ENCODE measurements around the gene QRFP.

GRCh38 chr9:130945173-130945572 is 48.6 kb upstream of the QRFP start:
- TF ChIP-seq CTCF (IDR thresholded peaks at IDR 0.05 in 2 of 3, conservative IDR thresholded peaks at IDR 0.05 in 1 of 3; ENCODE audit: borderline replicate concordance in 1 of 3, insufficient read depth in 1 of 3, low read depth in 2 of 3, low read length in 2 of 3), result no peak
- TF ChIP-seq REST (IDR thresholded peaks at IDR 0.05; ENCODE audit: low read depth), result no peak
- TF ChIP-seq POLR2AphosphoS5 (IDR thresholded peaks at IDR 0.05; ENCODE audit: low read depth, low read length), result no peak
